ENCODE data around the gene TNFRSF14.

GRCh38 chr1:2586154-2587070 is 30.2 kb downstream of the TNFRSF14 start, which contains the start of gene PRXL2B:
- no peak for TF ChIP-seq OSR1 (CRISPR knock-in tag; IDR thresholded peaks at IDR 0.05)
- no peak for TF ChIP-seq TOX (CRISPR knock-in tag; IDR thresholded peaks at IDR 0.05; ENCODE audit: borderline replicate concordance)
- TF ChIP-seq PPARA (CRISPR knock-in tag; IDR thresholded peaks at IDR 0.05; ENCODE audit: borderline replicate concordance): no peak
- TF ChIP-seq SNAI2 (CRISPR knock-in tag; IDR thresholded peaks at IDR 0.05): no peak
- TF ChIP-seq CREB5 (CRISPR knock-in tag; IDR thresholded peaks at IDR 0.05; ENCODE audit: low read depth): no peak
- TF ChIP-seq GLIS3 (CRISPR knock-in tag; IDR thresholded peaks at IDR 0.05): no peak

Data from SK-N-SH treated with all-trans-retinoic acid at 6 μM for 48 hours (cell line).